Skeletal muscle satellite cell (primary cell): Measurements from ENCODE around the gene ASPHD1.
A peak's percentile ranks its signal among the peaks of the same experiment; 100 is the strongest.
"Not testable (repeated sequence)": the region's sequence is repeated elsewhere in the genome, so short reads cannot be mapped to it uniquely, and the experiment has no call there.

Experiments
- H3K27me3 ChIP-seq: 2 replicates; pipeline ENCODE4 v1.7.0; 2013; ENCODE audit warnings: low read length; ENCODE audit not compliant: control insufficient read depth, insufficient read depth
- H3K36me3 ChIP-seq: 2 replicates; pipeline ENCODE4 v1.7.0; 2013; ENCODE audit warnings: mild to moderate bottlenecking, control low read depth, low read length; ENCODE audit not compliant: insufficient read depth
- H3K4me1 ChIP-seq: 2 replicates; pipeline ENCODE4 v1.7.0; 2013; ENCODE audit warnings: low read length; ENCODE audit not compliant: control insufficient read depth, insufficient read depth
- H3K4me2 ChIP-seq: 2 replicates; pipeline ENCODE4 v1.7.0; 2013; ENCODE audit warnings: mild to moderate bottlenecking, low read length
- H3K4me3 ChIP-seq: 2 replicates; pipeline ENCODE4 v1.7.0; 2013; ENCODE audit warnings: low read length
- H3K9ac ChIP-seq: 2 replicates; pipeline ENCODE4 v1.7.0; 2013; ENCODE audit warnings: mild to moderate bottlenecking, low read depth, low read length, moderate library complexity
- H3K9me3 ChIP-seq: replicated peaks from 2 replicates; pipeline ENCODE4 v1.7.0; 2013; ENCODE audit warnings: mild to moderate bottlenecking, control low read depth, low read length

The ASPHD1 gene

GRCh38 chr16:29899516-29900101 is 679 bp upstream of the ASPHD1 start, which contains the start of gene SEZ6L2:
TSS of gene SEZ6L2 (minus strand) at chr16:29899550. CDS start at chr16:29899019, 531 bp downstream.
- Histone ChIP-seq H3K9ac (peak within 1 kb of the TSS; percentile 37), H3K4me2 (peak within 1 kb of the TSS; percentile 95), H3K36me3 (no peaks in the 10 kb centered on the region), H3K9me3 (no peaks in the 10 kb centered on the region), H3K4me1 (peaks cover 21% of the 10 kb centered on the region), H3K4me3 (peak within 1 kb of the TSS; percentile 68), H3K27me3 (peaks cover 24% of the 10 kb centered on the region)

- H3K4me3 ChIP-seq: peak overlapping the region; percentile 68
Measured at GRCh38 chr16:29900888-29901606, 759 bp downstream of the ASPHD1 start.

GRCh38 chr16:29901607-29901945 is 1.3 kb downstream of the ASPHD1 start:
- no peaks in the 10 kb centered on the region for H3K9me3 ChIP-seq
- peaks cover 15% of the 10 kb centered on the region for H3K27me3 ChIP-seq
- H3K9ac ChIP-seq: no peak overlapping the region
- peak overlapping the region; percentile 95 for H3K4me2 ChIP-seq
- H3K4me1 ChIP-seq: peaks cover 21% of the 10 kb centered on the region
- H3K36me3 ChIP-seq: no peaks in the 10 kb centered on the region
- H3K4me3 ChIP-seq: peak overlapping the region; percentile 68

More at GRCh38 chr16:29900888-29901606, 759 bp downstream of the ASPHD1 start:
- Histone ChIP-seq H3K4me1 (peaks cover 21% of the 10 kb centered on the region), H3K9me3 (no peaks in the 10 kb centered on the region), H3K4me2 (peak overlapping the region; percentile 95), H3K27me3 (peaks cover 15% of the 10 kb centered on the region), H3K9ac (peak overlapping the region; percentile 37), H3K36me3 (no peaks in the 10 kb centered on the region)

- Histone ChIP-seq H3K4me1 (peaks cover 21% of the 10 kb centered on the region), H3K4me3 (no peak overlapping the region), H3K27me3 (peaks cover 4% of the 10 kb centered on the region), H3K4me2 (no peak overlapping the region), H3K9ac (no peak overlapping the region), H3K9me3 (no peaks in the 10 kb centered on the region), H3K36me3 (no peaks in the 10 kb centered on the region)
Measured at GRCh38 chr16:29903590-29903989, 3.3 kb downstream of the ASPHD1 start.

DNA sequence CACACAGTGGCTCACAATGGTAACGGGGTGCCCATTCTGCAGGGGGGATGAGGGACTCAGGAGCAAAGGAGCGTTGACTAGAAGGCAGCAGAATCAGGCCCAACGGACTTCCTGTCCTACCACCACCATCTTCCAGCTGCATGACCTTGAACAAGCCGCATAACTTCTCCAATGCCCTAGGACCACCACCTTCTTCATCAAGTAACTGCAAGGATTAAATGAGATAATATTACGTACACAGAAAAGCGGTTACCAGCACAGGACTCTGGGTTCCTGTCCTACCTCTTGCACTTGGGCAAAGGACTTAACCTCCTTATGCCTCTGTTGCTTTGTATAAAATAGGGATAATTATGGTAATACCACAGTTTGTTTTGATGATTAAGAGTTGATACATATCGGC is 4.7 kb downstream of the ASPHD1 start:
- no peak overlapping the region for H3K4me3 ChIP-seq
- H3K36me3 ChIP-seq: no peaks in the 10 kb centered on the region
- peaks cover 23% of the 10 kb centered on the region for H3K4me1 ChIP-seq
- H3K27me3 ChIP-seq: no peaks in the 10 kb centered on the region
- H3K9me3 ChIP-seq: no peaks in the 10 kb centered on the region
- H3K4me2 ChIP-seq: no peak overlapping the region
- no peak overlapping the region for H3K9ac ChIP-seq

GRCh38 chr16:29905668-29906067 is 5.4 kb downstream of the ASPHD1 start:
- Histone ChIP-seq H3K27me3 (no peaks in the 10 kb centered on the region), H3K9me3 (no peaks in the 10 kb centered on the region)

GRCh38 chr16:29906520-29907244 is 6.4 kb downstream of the ASPHD1 start:
- Histone ChIP-seq H3K4me1 (peaks cover 10% of the 10 kb centered on the region), H3K36me3 (peaks cover 4% of the 10 kb centered on the region), H3K9ac (no peak overlapping the region), H3K4me3 (no peak overlapping the region), H3K9me3 (no peaks in the 10 kb centered on the region), H3K27me3 (no peaks in the 10 kb centered on the region), H3K4me2 (no peak overlapping the region)

More at GRCh38 chr16:29905668-29906067, 5.4 kb downstream of the ASPHD1 start:
- Histone ChIP-seq H3K4me1 (peaks cover 21% of the 10 kb centered on the region), H3K9ac (no peak overlapping the region), H3K4me2 (no peak overlapping the region), H3K4me3 (no peak overlapping the region), H3K36me3 (peaks cover under 1% of the 10 kb centered on the region)

GRCh38 chr16:29907973-29908372 is 7.7 kb downstream of the ASPHD1 start:
- H3K4me2 ChIP-seq: no peak overlapping the region

GRCh38 chr16:29908719-29909220 is 8.5 kb downstream of the ASPHD1 start:
- no peak overlapping the region for H3K4me3 ChIP-seq
- no peak overlapping the region for H3K9ac ChIP-seq
- no peaks in the 10 kb centered on the region for H3K27me3 ChIP-seq
- peaks cover 8% of the 10 kb centered on the region for H3K4me1 ChIP-seq
- H3K36me3 ChIP-seq: peaks cover 15% of the 10 kb centered on the region
- H3K9me3 ChIP-seq: no peaks in the 10 kb centered on the region
- no peak overlapping the region for H3K4me2 ChIP-seq

More at GRCh38 chr16:29907973-29908372, 7.7 kb downstream of the ASPHD1 start:
- Histone ChIP-seq H3K4me1 (peaks cover 8% of the 10 kb centered on the region), H3K4me3 (no peak overlapping the region), H3K9ac (no peak overlapping the region), H3K27me3 (no peaks in the 10 kb centered on the region), H3K36me3 (peaks cover 9% of the 10 kb centered on the region), H3K9me3 (no peaks in the 10 kb centered on the region)

GRCh38 chr16:29909391-29909790 is 9.1 kb downstream of the ASPHD1 start:
- no peak overlapping the region for H3K4me2 ChIP-seq
- H3K4me1 ChIP-seq: peaks cover 8% of the 10 kb centered on the region
- H3K36me3 ChIP-seq: peaks cover 19% of the 10 kb centered on the region
- H3K4me3 ChIP-seq: no peak overlapping the region
- H3K9me3 ChIP-seq: no peaks in the 10 kb centered on the region
- H3K27me3 ChIP-seq: no peaks in the 10 kb centered on the region
- H3K9ac ChIP-seq: no peak overlapping the region

- peaks cover 21% of the 10 kb centered on the region for H3K36me3 ChIP-seq
- not testable (repeated sequence) for H3K9ac ChIP-seq, H3K27me3 ChIP-seq, H3K4me3 ChIP-seq, H3K4me1 ChIP-seq, H3K4me2 ChIP-seq, H3K9me3 ChIP-seq
Measured at GRCh38 chr16:29909851-29910250, 9.6 kb downstream of the ASPHD1 start.
